HG03342 (cell line): Measurements from ENCODE around the gene BAIAP3.

ENCODE experiments used
- ATAC-seq: cut with Tn5 transposase; IDR thresholded peaks from one replicate; pipeline ENCODE4 v1.9.1; 2021; ENCODE audit warnings: mild to moderate bottlenecking, moderate library complexity; ENCODE audit not compliant: unreplicated experiment

The BAIAP3 gene

DNA sequence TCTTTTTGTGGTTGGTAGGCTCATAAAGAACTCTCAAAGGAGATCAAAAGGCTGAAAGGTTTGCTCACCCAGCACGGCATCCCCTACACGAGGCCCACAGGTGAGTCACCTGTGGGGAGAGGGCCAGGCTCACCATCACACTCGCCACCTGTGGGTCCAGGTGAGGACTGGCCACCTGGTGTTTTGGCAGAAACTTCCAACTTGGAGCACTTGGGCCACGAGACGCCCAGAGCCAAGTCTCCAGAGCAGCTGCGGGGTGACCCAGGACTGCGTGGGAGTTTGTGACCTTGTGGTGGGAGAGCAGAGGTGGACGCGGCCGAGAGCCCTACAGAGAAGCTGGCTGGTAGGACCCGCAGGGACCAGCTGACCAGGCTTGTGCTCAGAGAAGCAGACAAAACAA, 29.4 kb downstream of the BAIAP3 start:
- no peak for ATAC-seq

DNA sequence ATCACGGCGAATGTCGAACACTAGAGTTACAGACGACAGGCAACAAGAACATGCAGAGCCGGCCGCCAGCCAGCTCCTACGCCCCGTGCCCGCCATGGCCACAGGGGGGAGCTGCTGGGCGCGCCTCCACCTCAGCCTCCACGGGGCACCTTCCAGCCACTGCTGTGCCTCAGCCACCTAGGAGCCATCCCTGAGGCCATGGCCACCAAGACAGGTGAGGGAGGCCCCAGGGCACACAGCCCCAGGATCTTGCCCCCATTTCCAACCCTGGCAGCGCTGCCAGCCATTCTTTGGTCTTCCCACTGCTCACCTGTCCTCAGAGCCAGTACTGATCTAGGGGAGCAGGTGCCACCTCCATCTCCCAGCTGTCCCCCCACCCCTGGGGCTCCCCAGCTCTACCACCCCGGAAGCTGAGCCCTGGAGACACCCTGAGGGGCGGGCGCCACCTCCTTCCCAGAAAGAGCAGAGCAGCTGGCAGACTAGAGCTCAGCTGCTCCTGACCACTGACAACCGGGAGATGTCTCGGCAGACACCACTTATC, 30.1 kb downstream of the BAIAP3 start:
- peak; percentile 51 for ATAC-seq

DNA sequence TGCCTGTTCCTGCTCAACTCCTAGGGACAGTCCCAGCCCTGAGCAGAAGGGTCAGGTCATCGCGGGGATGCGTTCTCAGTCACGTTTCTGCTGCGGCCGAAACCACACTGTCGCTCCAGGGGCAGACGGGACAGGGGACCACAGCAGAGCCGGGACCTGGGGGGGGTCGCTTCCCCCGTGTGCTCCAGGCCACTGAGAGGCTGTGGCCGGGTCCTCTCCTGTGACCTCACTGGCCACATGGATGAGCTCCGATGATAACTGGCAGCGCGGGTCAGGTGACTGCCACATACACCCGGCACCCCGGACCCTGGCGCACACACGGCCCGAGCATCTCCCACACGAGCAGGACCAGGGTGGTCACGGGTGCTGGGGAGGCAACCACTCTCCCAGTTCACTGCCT, 31.1 kb downstream of the BAIAP3 start:
- no peak for ATAC-seq

DNA sequence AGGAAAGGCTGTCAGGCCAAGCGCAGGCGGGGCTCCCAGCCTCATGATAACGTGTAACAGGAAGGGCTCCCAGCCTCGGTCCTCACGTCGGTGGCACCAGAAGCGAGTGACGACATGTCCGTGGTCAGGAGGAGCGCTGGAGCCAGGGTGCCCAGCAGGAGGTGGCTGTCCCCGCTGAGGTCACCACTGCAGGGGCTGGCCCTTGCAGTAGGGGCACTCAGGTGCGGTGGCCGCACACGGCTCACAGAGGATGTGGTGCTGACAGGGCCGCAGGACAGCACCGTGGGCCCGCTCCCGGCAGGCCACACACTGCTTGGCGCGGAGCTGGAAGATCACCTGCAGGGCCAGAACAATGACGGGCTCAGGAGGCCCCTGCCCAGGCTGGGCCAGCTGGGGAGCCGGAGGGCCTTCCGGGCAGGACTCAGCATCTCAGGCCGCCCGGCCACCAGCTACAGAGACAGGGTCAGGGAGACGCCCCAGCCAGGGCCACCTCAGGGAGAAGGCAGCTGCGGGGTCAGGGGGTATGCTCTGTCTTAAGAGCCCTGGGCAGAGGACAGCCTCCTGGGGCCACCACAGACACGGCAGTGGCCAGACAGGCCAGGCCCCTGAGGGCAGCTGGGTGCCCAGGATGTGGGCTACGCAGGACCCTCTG, 32.7 kb downstream of the BAIAP3 start:
- no peak for ATAC-seq

DNA sequence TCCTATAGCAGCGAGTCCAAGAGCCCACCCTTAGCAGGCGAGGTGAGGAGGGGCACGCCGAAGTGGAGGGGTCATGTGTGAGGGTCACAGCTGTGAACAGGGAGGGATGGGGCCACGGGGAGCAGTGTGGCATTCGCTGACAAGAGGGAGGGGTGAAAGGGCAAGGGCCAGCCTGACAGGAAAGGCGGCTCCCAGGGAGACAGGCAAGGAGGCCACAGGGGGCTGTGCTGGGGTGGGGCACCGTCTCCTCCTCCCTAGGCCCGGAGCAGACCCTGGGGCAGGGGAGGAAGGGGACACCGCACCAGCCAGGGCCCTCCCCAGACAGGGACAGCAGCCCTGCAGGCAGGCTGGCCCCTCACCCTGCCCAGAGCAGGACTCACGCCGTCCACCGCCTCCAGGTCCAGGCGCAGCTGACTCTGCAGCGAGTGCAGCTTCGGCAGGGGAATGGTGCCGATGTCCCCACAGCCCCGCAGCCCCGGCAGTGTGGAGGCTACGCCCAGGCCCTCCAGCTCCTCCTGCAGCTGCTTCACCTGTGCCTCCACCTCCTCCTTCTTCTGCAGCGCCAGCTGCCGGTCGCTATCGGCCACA, 33.4 kb downstream of the BAIAP3 start:
- ATAC-seq, result no peak

DNA sequence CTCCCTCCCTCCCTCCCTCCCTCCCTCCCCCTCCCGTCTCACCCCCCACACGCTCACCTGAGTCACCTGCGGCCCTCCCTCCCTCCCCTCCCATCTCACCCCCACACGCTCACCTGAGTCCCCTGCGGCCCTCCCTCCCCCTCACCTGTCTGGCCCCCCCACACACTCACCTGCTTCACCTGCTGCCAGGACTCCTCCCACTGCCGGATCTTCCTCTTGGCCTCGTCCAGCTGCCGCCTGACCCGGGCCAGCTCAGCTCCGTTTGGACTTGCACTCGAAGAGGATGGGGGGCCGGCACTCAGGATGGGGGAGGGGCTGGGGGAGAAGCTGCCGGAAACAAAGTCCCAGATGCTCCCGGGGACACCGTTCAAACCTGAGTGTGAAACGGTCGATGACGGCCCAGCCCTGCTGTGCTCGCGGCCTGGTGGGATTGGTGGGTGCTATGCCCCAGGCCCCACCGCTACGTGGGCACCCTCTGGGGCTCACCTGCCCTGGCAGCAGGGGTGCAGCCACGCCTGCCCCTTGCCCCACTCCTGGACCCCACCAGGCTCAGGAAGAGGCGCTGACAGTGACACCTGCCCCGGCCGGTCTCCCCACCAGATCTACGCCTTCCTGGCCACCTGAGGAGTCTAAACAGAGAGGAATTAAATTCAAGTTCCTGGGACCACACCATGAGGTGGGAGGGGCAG, 34.2 kb downstream of the BAIAP3 start:
- no peak for ATAC-seq

DNA sequence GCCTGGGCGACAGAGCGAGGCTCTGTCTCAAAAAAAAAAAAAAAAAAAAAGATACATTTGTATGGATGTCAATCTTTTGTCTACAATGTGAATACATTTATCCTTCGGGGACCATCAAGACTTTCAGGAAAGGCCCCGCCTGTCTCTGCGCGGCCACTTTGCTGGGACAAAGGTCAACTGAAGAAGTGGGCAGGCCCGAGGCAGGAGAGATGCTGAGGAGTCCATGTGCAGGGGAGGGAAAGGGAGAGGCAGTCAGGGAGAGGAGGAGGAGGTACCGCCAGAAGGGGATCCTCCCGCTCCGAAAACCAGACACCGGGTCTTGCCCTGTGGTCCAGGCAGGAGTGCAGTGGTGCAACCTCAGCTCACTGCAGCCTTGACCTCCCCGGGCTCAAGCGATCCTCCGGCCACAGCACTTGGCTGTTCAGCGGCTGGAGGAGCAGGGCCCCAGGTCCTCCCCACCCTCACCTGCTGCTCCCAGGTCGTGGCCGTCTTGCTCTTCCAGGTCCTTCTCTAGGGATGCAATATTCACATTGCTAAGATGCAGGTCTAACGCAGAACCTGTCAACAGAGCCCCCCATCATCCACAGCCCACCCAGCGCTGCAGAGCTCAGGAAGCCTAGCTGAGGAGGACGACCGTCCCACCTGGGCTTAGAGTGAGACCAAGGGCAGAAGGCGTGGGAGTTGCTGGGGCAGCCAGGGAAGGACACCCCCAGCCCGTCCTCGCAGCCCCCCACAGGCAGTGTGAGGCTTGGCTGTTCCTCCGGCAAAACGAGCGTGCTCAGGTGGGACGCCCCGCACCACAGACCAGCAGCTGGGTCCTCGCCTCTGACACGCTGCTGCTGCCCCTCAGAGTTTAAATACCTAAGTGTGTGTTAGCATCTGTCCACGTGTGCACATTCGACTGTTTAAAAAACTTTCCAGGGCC, 37.9 kb downstream of the BAIAP3 start:
- no peak for ATAC-seq

DNA sequence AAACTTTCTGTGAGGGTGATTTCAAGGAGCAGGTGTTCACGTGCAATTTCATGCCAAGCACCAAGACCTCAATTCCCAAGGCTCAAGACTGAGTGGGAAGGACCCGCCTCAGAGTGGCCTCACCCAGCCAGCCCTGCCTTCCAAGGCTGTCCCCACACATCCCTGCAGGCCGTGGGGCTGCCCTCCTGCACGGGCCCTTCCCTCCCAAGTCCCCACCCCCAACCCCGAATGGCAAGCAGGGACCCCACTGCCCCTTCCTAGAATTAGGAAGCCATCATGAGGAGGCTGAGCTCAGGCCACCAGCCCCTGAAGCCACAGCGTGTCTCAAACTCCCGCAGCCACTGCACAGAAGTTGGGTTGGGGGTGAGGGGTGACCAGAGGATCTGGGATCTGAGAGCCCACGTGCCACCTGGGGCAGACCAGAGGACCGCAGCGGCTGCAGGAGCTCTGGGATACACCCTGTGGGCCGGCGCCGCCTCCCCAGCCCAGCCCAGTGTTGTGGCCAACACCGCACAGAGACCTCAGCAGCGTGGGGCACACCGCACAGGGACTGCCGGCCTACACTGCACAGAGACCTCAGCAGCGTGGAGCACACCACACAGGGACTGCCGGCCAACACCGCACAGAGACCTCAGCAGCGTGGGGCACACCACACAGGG, 39.0 kb downstream of the BAIAP3 start:
- ATAC-seq, result no peak

DNA sequence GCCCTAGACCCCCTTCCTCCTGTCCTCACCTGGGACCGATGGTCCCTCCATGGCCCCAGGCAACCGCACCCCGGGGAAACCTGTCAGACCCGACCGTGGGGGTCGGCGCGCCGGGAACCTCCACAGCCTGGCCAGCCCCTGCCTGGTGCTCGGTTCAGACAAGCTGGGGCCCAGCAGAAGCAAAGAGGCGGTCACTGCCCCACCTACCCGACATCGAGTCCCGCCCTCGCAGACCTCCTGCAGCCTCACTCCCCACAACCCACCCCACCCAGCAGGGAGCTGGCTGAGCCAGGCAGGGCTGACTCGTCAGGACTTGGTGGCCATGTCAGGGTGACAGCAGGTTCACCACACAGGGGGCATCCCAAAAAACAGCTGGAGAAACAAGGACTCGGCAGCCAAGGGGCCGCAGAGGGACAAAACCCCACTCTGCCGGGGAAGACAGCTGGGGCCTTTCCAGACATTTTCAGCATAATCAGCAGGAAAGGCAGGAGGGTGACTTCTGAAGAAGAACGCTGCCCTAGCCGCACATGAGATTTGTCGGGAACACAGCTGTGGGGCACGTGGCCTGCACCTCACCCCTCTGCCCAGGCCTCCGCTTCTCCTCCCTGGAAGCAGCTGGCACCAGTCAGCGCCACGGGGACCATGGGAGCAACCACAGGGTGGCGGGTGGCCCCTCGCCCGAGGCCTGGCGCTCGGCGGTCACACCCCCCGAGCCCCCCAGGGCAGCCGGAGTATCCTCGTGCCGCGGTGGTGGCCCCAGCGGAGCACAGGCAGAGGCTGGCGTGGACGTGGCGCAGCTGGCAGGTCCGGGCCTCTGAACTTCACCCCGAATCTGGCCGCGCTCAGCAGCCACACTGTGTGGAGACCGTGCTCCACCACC, 41.2 kb downstream of the BAIAP3 start:
- no peak for ATAC-seq

DNA sequence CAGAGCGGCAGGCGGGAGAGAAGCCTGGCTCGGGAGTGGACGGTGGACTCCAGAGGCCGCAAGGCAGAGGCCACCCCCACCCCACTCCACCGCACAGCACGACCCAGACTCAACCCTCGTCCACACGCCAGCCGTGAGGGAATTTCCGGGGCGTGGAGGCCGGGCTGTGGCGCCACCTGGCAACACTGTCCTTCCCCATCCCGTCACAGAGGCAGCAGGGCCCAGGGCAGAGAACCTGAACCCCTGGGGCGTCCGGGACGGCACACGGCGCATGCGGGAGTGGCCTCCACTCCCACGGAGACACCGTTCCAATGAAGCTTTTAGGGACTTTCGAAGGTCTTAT, 41.8 kb downstream of the BAIAP3 start:
- no peak for ATAC-seq

DNA sequence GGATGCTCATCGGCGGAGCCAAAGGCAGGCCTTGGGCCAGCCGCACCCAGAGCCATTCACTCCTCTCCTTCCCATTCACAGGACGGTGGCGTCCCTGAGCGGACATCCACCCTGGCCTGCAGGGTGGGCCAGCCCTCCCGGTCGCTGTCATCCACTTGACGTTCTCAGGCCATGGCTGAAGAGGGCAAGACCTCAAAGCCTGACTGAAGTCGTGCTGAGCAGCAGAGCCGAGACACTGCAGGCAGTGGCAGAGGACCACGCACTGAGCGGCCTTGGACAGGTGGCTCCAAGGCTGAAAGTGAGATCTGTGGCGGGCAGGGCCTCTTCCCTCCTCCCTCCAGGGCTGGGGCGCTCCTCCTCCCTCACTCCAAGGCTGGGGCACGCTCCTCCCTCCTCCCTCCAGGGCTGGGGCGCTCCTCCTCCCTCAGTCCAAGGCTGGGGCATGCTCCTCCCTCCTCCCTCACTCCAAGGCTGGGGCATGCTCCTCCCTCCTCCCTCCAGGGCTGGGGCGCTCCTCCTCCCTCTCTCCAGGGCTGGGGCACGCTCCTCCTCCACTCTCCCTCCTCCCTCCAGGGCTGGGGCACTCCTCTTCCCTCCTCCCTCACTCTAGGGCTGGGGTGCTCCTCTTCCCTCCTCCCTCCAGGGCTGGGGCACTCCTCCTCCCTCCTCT, 42.4 kb downstream of the BAIAP3 start:
- no peak for ATAC-seq

DNA sequence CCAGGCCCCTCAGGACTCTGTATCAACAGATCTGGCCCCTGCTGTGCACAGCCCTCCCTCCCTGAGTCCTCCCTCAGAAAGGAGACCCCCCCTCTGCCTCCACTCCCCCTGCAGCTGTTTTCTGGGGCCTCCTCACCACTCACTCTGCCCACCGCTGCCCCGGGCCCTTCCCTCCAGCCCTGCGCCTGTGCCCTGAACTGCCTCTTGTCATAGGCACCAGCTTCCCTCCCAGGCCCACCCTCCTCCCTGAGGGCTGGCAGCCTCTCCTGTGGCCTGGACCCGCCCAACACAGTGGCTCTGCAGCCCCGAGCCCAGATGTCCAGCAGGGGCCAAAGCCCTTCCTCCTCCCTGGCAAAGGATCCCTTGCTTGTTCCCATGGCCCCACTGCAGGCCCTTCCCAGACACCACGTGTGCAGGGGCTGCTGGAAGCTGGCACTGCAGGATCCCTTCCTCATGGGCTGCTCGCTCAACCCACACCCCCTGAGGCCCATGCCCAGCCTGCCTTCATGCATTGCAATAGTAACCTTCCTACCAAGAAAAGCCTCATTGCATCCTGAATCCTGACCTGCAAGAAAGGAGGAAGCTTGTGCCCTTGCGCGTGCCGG, 44.1 kb downstream of the BAIAP3 start:
- ATAC-seq, result no peak

DNA sequence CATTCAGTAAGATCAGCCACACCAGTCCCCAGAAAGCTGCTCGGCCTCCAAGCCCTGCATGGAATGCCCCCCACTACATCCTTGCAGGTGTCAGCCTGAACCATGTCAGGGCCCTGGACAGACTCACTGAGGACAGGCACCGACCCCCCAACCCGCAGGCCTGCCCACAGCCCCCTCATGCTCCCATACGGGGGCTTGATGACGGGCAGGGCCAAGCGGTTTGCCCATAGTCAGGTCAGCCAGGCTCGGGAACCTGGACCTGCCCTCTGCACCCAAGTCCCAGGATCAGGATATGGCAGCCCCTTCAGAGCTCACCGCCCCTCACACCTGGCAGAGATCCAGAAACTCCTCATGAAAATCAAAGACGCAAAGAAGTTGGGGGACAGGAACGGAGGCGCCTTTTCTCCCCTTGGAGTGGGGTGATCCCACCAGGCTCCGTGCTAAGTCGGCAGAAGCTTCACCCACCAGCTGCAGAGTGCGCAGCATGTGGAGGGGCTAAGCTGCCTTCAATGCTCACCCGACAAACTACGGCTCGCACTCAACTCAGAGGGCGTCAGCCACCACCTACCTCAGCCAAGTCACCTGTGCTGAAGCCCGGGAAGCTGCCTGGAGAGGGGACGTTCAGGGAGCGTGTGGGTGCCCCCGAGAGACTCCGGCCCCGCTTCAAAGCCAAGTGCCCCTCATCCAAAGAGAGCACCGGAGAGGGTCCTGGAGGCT, 44.8 kb downstream of the BAIAP3 start:
- ATAC-seq, result no peak

DNA sequence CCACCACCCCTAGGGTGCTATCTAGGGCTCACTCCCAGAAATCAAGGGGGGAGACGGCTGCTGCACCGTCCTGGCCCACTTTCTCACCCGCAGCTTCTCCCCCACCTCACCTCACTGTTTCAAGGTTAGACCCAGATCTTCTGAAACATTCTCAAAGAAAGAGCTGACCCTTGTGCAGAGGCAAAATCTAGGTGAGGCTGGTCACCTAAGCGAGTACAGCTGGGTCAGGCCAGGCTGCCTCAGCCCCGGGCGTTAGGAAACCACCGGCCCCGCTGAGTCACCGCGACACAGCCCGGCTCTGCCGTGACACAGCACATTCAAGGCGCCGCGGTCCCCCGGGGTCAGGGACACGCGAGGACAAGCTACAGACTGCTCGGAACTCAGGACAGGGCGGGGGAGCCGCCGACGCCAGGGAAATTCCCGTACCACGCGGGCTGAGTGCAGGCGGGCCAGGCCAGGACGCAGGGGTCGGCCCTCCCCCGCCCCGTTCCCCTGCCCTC, 45.4 kb downstream of the BAIAP3 start:
- ATAC-seq, result peak; percentile 33

DNA sequence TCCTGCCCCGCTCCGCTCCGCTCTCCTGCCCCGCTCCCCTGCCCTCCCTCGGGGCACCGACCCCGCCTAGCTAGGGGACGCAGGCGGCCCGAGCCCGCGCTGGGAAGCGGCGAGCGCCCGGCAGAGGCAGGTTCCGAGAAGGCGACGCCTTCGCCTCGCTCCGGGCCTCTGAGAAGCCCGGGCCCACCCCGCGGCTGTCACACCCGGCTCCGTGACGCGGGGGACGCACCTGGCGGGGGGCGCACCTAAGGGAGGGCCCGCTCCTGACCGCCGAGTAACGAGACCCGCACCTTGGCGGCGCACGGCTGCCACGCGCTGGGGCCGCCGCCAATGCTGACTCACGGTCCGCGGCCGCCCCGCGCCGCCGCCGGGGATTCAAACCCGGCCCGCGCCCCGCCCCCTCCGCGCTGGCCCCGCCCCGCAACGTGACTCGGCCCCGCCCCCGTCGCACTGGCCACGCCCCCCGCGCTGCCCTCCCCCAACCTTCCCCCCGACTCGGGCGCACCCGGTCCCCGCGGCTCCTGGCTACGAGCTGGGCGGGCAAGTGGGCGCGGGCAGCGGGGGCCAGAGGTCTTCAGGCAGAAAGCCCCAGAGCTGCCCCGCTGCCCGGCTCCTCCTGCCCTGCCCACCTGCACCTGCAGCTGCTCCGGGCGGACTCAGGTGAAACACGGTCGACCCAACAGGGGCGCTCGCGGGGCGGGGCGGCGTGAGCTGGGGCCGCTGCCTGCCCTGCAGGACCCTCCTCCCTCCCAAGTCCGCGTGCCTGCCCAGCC, 46.0 kb downstream of the BAIAP3 start:
- peak; percentile 52 for ATAC-seq

DNA sequence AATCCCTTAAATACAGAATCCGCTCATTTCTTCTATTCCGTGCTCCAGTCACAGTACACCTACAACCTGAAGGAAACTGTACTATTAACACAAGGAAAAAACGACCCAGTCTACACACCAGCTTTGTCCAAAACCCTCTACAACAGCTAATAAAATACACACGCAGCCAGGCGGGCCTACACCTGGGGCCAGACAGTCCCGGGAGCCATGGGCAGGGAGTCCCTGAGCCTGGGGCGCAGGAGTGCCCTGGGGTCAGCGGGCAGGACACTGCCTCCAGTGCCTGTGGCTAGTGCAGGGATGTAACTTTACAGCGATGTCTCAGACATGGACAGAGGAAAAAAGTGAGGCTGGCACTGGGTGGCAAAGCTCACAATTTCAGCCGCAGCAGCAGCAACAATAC, 46.8 kb downstream of the BAIAP3 start:
- ATAC-seq, result no peak
